GM12892 (cell line): Measurements from ENCODE around the gene IMPG2.
"Not testable (repeated sequence)": the region's sequence is repeated elsewhere in the genome, so short reads cannot be mapped to it uniquely, and the experiment has no call there.

Experiments used
- POLR2A ChIP-seq: IDR thresholded peaks from 2 replicates; pipeline ENCODE4 v1.6.1; 2011; ENCODE audit warnings: low read depth, low read length, control low read depth
- POLR2AphosphoS5 ChIP-seq: IDR thresholded peaks from 2 replicates; pipeline ENCODE4 v1.6.1; 2011; ENCODE audit warnings: low read depth, low read length, control low read depth
- TAF1 ChIP-seq: IDR thresholded peaks from 2 replicates; pipeline ENCODE4 v1.6.1; 2011; ENCODE audit warnings: low read depth, mild to moderate bottlenecking, control low read depth, low read length, borderline replicate concordance

- TF ChIP-seq POLR2A, POLR2AphosphoS5, TAF1: not testable (repeated sequence)
Measured at GRCh38 chr3:101308147-101308772, 12.1 kb downstream of the IMPG2 start.
